ENCODE results near the gene CYLD.
A peak's percentile ranks its signal among the peaks of the same experiment; 100 is the strongest.

The CYLD gene

DNA sequence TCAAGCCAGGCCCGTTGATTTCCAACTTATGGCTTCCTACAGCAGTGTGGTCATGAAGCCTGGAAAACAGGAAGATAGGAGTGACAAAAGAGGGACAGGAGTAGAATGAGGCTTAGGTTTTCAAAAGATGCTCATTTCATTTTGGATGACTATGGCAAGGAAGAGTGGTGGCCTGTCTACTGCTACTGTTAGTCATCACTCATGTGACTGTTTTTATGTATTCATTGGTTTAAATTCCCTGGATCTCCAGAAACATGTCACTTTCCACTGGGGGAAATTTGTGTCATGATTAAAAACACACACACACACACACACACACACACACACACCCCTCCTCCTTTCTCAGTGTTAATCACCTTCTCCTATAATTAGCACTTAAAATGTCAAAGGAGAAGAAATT lies 1.1 kb upstream of the CYLD start:
- DNase-seq (ENCODE audit: low read depth in 2 of 2): no peak

- no peak for DNase-seq (ENCODE audit: low read depth in 2 of 2)
Observed at GRCh38 chr16:50741225-50741780, 583 bp upstream of the CYLD start.

DNA sequence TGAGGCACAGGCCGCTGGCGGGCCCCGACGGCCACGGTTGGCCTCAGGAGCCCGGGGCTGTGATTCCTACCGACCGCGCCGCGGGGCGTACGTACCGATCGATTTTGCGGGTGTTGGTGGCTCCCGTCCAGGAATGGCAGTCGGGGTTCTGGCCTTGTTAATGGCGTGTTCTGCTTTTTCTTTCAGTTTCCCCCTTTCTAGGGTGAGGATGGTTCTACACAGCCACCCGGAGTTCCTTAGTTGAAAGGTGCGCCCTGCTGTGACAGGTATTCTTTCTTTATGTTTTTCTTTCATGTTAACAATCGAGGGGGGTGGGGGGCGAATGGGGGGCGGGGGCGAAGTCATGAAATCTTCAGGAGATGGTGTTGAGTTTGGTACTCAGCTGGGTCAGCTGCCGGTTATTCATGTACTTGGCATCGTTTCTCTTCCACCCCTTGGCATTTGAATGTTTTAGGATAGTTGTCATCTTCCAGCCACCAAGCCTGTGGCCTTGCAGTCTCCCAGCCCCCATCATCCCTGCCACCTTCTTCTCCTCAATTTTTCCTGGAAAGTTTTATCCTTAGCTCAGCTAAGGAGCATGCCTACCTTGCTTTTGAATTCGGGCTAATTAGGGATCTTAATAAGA lies 802 bp downstream of the CYLD start:
- peak in 1 of 2 donors; percentile 19 for DNase-seq (ENCODE audit: low read depth in 2 of 2)

DNA sequence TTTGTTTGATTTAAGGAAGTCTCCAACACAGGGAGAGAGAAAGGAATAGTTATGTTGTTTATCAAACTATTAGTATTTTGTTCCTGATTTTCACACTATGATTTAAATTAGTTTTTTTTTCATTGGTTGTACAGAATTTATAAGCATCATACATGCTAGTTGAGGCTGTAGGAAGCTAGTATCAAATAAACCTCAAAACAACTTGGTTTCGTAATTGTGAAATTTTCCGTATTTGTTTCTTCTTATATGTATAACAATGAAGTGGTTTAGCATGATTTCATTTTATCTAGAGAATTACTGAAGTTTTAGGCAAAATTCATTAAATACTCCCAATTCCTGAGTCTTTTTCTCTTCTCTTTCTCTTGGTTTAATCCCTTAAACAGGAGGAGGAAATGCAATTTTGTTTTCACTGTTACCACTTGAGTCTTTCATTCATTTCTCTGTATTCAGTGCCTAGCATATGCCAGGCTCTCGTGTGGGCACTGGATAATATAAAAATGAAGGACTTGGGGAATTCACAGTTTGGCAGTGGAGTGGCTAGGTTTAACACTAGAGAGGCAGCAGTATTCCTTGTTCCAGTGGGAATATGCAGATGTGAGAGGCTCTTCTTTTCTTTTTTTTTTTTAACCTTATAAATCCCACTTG lies 1.8 kb downstream of the CYLD start:
- no peak for DNase-seq (ENCODE audit: low read depth in 2 of 2)

DNA sequence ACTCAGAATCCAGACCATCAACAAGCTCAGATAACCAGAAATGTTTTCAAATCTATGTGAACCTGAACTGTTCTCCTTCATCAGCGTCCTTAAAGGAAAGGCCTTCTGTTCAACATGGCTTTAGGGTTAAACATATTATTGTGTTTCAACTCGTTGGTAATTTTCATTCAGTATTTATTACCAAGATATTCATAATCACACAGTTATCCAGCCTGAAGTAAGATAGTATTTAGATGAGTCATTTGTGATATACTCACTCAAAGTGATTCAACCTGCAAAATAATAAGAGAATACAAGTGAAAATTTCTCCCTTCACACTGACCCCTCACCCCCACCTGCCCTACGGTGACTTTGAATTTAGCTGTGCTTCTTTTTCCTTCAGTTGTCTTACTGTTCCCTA lies 3.0 kb downstream of the CYLD start:
- no peak for DNase-seq (ENCODE audit: low read depth in 2 of 2)

DNA sequence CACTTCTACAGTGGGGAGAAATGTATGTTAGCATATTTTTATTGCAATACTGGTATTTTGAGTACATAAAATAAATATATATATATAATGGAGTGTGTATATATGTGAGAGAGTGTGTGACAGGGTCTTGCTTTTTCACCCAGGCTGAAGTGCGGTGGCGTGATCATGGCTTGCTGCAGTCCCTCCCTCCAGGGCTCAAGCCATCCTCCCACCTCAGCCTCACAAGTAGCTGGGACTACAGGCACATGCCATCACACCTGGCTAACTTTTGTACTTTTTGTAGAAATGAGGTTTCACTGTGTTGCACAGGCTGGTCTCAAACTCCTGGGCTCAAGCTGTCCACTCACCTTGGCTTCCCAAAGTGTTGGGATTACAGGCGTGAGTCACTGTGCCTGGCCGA lies 4.1 kb downstream of the CYLD start:
- no peak for DNase-seq (ENCODE audit: low read depth in 2 of 2)

- DNase-seq (ENCODE audit: low read depth in 2 of 2): no peak
Observed at GRCh38 chr16:50747207-50747956, 5.5 kb downstream of the CYLD start.

DNA sequence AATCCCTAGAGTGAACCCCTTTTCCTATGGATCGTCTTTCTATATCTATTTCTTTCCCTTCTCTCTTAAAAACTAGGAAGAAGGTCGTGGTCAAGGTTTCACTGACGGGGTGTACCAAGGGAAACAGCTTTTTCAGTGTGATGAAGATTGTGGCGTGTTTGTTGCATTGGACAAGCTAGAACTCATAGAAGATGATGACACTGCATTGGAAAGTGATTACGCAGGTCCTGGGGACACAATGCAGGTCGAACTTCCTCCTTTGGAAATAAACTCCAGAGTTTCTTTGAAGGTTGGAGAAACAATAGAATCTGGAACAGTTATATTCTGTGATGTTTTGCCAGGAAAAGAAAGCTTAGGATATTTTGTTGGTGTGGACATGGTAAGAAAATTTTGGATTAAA lies 9.6 kb downstream of the CYLD start:
- no peak for DNase-seq (ENCODE audit: low read depth in 2 of 2)

DNA sequence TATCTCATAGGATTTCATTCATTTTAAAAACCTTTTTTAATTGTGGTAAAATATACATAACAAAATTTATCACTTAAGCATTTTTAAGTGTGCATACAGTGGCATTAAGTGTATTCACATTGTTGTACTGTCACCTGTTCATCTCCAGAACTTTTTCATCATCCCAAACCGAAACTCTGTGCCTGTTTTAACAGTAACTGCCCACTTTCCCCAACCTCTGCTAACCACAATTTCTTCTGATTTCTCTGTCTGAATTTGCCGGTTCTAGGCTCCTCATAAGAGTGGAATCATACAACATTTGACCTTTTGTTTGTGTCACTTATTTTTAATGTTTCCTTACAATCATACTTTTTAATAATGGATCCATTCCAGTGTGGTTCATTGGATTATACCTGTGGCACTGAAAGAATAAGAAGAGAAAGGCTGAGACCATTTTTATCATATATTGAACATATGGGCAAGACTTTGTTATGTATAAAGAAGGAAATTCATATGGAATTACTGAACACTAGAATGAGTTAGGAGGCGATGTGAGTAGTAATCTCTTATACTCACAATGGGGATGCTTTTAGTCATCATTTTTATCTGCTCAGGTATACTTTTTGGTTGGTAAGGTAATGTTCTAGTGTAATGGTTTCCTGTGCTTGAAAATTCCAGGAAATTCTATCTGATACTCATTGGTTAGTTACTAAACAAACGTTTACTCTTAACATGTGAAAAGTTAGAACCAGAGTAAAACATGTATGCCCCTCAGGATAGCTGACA lies 10.8 kb downstream of the CYLD start:
- DNase-seq (ENCODE audit: low read depth in 2 of 2): no peak

GRCh38 chr16:50756473-50756872 lies 14.6 kb downstream of the CYLD start:
- no peak for DNase-seq (ENCODE audit: low read depth in 2 of 2)

- no peak for DNase-seq (ENCODE audit: low read depth in 2 of 2)
Observed at GRCh38 chr16:50761267-50761666, 19.4 kb downstream of the CYLD start.

DNA sequence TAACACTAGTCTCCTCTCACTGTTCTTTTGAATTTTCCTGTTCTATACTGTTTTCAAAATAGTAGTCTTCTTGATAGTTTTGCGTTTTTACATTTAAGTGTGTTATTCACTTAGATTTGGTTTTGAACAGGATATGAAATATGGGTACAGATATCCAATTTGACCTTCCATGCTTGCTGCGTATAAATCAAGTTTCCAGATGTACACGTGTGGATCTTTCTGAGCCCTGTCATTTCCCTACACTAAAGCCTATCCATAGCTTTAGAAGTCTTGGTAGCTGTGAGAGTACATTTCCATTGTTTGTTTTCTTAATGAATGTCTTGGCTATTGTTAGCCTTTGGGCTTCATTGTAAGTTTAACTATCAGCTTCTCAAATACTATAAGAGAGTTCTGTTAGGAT lies 20.4 kb downstream of the CYLD start:
- no peak for DNase-seq (ENCODE audit: low read depth in 2 of 2)

- DNase-seq (ENCODE audit: low read depth in 2 of 2): no peak
Observed at GRCh38 chr16:50763211-50763610, 21.3 kb downstream of the CYLD start.

GRCh38 chr16:50765260-50765659 lies 23.4 kb downstream of the CYLD start:
- no peak for DNase-seq (ENCODE audit: low read depth in 2 of 2)

DNA sequence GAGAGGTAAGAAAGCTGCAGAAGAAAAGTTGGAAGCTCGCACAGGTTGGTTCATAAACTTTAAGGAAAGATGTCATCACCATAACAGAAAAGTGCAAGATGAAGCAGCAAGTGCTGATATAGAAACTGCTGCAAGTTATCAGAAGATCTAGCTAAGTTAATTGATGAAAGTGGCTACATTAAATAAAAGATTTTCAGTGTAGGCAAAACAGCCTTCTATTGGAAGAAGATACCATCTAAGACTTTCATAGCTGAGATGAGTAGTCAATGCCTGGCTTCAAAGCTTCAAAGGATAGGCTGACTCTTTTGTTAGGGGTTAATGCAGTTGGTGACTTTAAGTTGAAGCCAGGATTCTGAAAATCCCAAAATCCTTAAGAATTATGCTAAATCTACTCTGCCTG lies 24.0 kb downstream of the CYLD start:
- DNase-seq (ENCODE audit: low read depth in 2 of 2): no peak

- no peak for DNase-seq (ENCODE audit: low read depth in 2 of 2)
Observed at GRCh38 chr16:50767197-50767596, 25.3 kb downstream of the CYLD start.

DNA sequence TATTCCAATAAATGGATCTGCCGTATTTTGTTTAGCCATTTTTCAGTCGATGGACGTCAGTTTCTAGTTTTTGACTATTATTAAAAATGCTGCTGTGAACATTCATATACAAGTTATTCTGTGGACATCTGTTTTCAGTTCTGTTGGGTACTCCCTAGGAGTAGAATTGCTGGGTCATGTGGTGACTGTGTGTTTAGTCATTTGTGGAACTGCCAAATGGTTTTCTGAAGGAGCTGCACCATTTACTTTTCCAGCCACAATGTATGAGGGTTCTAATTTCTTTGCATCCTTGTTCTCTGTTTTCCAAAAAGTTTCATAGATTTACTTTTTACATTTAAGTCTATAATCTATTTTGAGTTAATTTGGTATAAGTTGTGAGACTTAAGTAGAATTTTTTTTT lies 29.5 kb downstream of the CYLD start:
- DNase-seq (ENCODE audit: low read depth in 2 of 2): no peak

DNA sequence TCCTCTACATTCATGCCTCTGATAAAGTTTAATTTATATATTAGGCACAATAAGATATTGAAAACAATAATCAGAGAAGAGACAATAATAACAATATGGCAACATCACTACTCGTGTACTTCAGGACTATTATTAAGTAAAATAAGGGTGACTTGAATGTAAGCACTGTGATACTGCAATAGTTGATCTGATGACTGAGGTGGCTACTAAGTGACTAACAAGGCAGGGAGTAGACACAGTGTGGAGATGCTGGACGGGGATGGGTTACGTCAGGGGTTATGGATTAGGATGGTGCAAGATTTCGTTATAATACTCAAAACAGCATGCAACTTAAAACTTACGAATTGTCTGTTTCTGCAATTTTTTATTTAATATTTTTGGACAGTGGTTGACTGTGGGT lies 32.5 kb downstream of the CYLD start:
- no peak for DNase-seq (ENCODE audit: low read depth in 2 of 2)

GRCh38 chr16:50774960-50775359 lies 33.1 kb downstream of the CYLD start:
- no peak for DNase-seq (ENCODE audit: low read depth in 2 of 2)

GRCh38 chr16:50776037-50776436 lies 34.2 kb downstream of the CYLD start:
- DNase-seq (ENCODE audit: low read depth in 2 of 2): no peak

- DNase-seq (ENCODE audit: low read depth in 2 of 2): no peak
Observed at GRCh38 chr16:50778284-50779163, 36.6 kb downstream of the CYLD start.
